Activated T-cell treated with anti-CD3 and anti-CD28 coated beads, Interleukin-2, amount 50 U/mL, for 72 hours (primary cell): ENCODE measurements around the gene CDHR1. TPM values are rescaled to one million over a fixed set of nuclear protein-coding genes. Genes with fewer than 3 reads are reported as not detected.

ENCODE experiments used
- ATAC-seq, 2 donors: fragments of 150-1000 bp; cut with Tn5 transposase; replicated peaks in 1 of 2; 2 replicates each; pipeline ENCODE4 v1.10.0; 2021; ENCODE audit warnings: moderate library complexity in 2 of 2, mild to moderate bottlenecking in 1 of 2
- DNase-seq, 2 donors: peaks; one replicate each; pipeline ENCODE4 v3.0.0; 2021 to 2022; ENCODE audit warnings: mixed read lengths in 1 of 2
- H3K27ac Mint-ChIP-seq: one replicate; pipeline ENCODE4 v1.8.0; 2022; ENCODE audit warnings: mild to moderate bottlenecking, moderate library complexity, mixed read lengths
- H3K27me3 Mint-ChIP-seq: one replicate; pipeline ENCODE4 v1.8.0; 2022; ENCODE audit warnings: low read depth, mixed read lengths
- H3K36me3 Mint-ChIP-seq, 2 donors: one replicate each; pipeline ENCODE4 v1.8.0; 2022; ENCODE audit warnings: mixed read lengths in 2 of 2, mild to moderate bottlenecking in 1 of 2; ENCODE audit not compliant: insufficient read depth in 2 of 2
- H3K4me1 Mint-ChIP-seq: one replicate; pipeline ENCODE4 v1.8.0; 2022; ENCODE audit warnings: low read depth, mixed read lengths
- H3K4me3 Mint-ChIP-seq, 2 donors: one replicate each; pipeline ENCODE4 v1.8.0; 2022; ENCODE audit warnings: mild to moderate bottlenecking in 2 of 2, mixed read lengths in 2 of 2, moderate library complexity in 2 of 2
- H3K9me3 Mint-ChIP-seq, 2 donors: one replicate each; pipeline ENCODE4 v1.8.0; 2022; ENCODE audit warnings: mixed read lengths in 2 of 2
- total RNA-seq, 2 donors: library from RNA; stranded (reverse); gene quantifications; one replicate each; pipeline ENCODE4 v1.2.3, GENCODE V29; 2022

CDHR1 gene
- total RNA-seq, 2 donors from 2014 or later: 0.36 to 2.2 TPM

DNA sequence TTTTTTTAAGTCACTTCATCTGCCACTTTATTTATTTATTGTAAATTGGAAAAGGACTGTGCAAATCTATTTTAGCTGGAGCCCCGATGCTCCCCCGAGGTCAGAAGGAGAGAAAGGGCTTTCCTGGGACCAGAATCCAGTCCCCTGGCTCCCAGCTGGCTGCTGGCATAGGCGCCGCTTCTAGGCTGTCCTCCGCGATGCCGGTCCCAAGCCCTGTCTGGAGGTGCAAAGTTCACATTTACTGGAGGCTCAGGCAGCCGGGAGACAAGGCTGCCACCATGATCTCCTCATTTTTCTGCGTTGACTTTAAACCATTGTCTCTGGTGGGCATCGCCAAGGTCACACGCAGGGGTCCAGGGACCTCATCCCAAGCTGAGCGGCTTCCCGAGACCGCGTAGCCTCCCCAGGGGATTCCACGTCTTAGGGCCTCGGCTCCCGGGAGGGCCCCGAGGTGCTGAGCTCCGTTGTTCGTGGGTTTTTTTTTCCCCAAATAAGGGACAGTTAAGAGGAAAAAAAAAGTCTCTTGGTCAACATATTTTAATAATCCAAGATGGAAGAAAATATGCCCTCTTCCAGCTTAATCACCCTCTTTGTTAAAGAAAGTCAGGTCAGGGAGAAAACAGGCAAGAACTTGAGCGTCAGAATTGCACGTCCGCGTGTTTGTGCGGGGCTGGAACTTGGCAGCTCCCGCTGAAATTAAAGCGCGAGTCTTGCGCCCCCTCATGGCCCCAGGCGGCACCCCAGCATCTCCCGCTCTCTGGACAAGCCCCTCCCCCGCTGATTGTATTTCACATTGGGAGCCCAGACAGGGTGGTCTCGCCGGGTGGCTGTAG is 62.4 kb downstream of the CDHR1 start:
- Mint-ChIP-seq H3K4me3 (peak overlapping the region in 1 of 2 donors; percentile 27), H3K9me3 (no peaks in the 10 kb centered on the region), H3K4me1 (peaks cover 8% of the 10 kb centered on the region), H3K36me3 (no peaks in the 10 kb centered on the region), H3K27ac (no peak overlapping the region), H3K27me3 (peaks cover 13% of the 10 kb centered on the region)
- DNase-seq (peak; percentile 55 to 58), ATAC-seq (peak; percentile 59 to 63)

DNA sequence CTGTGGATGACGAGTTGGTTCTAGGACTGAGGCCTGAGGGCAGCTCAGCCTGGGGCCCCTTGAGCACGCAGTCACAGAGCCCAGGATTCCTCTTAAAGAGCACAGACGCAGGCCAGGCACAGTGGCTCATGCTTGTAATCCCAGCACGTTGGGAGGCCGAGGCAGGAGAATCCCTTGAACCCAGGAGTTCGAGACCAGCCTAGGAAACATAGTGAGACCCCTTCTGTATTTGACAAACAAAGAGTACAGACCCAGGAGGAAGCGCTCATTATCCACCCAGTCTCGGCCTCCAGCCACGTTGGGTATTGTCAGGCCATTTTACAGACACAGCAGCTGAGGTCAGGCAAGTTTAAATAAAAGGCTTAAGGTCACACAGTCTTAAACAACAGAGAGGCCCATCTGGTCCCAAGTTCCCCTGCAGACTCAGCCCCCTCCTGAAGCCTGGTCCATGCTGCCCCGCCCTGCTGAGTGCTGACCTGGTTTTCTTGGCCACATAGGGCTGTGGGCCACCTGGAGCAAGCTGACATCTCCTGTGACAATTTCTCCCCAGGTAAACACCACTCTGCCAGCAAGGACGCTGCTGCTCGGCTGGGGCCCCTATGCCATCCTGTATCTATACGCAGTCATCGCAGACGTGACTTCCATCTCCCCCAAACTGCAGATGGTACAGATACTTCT is 63.1 kb downstream of the CDHR1 start:
- ATAC-seq (no peak), DNase-seq (no peak)
- Mint-ChIP-seq H3K9me3 (no peaks in the 10 kb centered on the region), H3K4me1 (peaks cover 8% of the 10 kb centered on the region), H3K4me3 (peak overlapping the region in 1 of 2 donors; percentile 27), H3K27ac (no peak overlapping the region), H3K27me3 (peaks cover 16% of the 10 kb centered on the region), H3K36me3 (no peaks in the 10 kb centered on the region)

DNA sequence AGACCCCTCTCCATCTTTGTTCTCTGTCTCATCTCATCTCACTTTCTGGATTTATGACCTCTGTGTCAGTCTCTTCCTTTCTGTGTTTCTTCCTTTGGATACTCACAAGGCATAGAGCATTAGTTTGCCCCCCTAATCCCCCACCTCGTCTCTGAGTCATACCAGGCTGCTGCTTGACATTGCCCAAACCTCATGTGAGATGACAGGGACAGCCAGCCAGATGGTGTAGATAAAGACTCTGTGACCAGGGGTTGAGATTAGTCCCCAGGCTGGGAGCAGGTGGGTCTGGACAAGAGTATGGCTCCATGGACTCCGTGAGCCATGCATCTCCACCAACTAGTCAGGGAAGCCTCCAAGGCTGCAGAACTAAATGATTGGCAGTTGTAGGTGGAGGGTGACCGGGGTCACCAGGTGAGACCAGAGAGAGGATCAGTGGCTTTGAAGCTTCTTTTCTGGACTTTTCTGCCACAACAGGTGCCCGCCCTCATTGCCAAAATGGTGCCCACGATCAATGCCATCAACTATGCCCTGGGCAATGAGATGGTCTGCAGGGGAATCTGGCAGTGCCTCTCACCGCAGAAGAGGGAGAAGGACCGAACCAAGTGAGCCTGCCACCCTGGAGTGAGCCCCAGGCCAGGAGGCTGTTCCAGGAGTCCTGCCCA is 63.8 kb downstream of the CDHR1 start:
- ATAC-seq: no peak
- H3K4me3 Mint-ChIP-seq: no peak overlapping the region
- no peak for DNase-seq

DNA sequence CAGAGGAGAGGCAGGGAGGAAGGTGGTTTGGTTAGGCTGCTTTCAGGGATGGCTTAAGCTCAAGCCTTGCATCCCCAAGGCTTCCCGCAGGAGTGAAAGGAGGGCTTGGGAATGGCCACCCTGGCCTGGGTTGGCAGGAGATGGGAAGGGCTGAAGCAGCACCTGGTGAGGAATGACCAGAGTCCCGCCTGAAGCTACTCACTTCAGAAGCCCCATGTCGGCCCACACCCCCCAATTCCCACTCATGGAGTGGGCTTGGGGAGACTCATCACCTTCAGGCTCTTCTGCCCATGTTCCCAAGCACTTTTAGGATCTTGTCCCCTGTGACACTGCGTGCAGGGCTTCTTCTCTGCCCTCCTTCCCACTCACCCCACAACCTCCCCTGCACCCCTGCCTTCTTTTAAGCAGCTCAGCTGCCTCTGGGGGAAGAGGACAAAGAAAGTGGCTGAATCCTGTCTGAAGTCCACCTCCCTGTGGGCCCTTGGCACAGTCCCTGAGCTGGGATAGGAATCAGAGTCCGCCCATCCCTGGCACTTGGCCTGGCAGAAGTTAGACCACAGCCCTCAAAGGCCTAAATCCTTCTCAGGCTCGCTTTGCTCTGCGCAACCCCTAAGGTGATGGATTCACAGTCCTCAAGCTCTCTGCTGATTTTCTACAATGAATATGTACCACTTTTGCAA is 67.0 kb downstream of the CDHR1 start:
- DNase-seq: no peak
- no peaks in the 10 kb centered on the region for H3K36me3 Mint-ChIP-seq
- peaks cover 17% of the 10 kb centered on the region for H3K4me1 Mint-ChIP-seq
- no peak overlapping the region for H3K27ac Mint-ChIP-seq
- no peak overlapping the region for H3K4me3 Mint-ChIP-seq
- ATAC-seq: no peak
- H3K27me3 Mint-ChIP-seq: peaks cover 48% of the 10 kb centered on the region
- H3K9me3 Mint-ChIP-seq: no peaks in the 10 kb centered on the region

More for the DNA sequence above, 63.8 kb downstream of the CDHR1 start:
- Mint-ChIP-seq H3K4me1 (peaks cover 8% of the 10 kb centered on the region), H3K27ac (no peak overlapping the region), H3K9me3 (no peaks in the 10 kb centered on the region), H3K27me3 (peaks cover 22% of the 10 kb centered on the region), H3K36me3 (no peaks in the 10 kb centered on the region)

GRCh38 chr10:84262190-84262956 is 68.0 kb downstream of the CDHR1 start:
- Mint-ChIP-seq H3K9me3 (no peaks in the 10 kb centered on the region), H3K27me3 (peaks cover 48% of the 10 kb centered on the region), H3K36me3 (no peaks in the 10 kb centered on the region), H3K4me3 (no peak overlapping the region), H3K27ac (no peak overlapping the region), H3K4me1 (peaks cover 14% of the 10 kb centered on the region)
- no peak for DNase-seq
- ATAC-seq: no peak

DNA sequence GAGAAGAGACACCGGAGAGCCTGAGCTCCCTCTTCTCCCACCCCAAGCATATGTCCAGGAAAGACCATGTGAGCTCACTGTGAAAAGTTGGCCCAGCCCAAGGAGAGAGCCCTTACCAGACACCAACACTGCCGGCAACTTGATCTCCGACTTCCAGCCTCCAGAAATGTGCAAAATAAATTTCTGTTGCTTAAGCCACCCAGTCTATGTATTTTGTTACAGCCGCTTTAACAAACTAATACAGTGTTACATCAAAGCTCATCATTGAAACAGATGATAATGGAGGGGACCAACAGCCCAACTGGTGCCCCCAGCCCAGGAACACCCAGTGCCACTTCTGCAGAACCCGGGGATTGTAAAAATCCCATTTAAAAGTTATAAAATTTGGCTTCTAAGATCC is 69.4 kb downstream of the CDHR1 start:
- H3K27ac Mint-ChIP-seq: no peak overlapping the region
- ATAC-seq: no peak
- no peaks in the 10 kb centered on the region for H3K36me3 Mint-ChIP-seq
- H3K4me1 Mint-ChIP-seq: peaks cover 23% of the 10 kb centered on the region
- H3K9me3 Mint-ChIP-seq: no peaks in the 10 kb centered on the region
- peaks cover 58% of the 10 kb centered on the region for H3K27me3 Mint-ChIP-seq
- no peak overlapping the region for H3K4me3 Mint-ChIP-seq
- no peak for DNase-seq

DNA sequence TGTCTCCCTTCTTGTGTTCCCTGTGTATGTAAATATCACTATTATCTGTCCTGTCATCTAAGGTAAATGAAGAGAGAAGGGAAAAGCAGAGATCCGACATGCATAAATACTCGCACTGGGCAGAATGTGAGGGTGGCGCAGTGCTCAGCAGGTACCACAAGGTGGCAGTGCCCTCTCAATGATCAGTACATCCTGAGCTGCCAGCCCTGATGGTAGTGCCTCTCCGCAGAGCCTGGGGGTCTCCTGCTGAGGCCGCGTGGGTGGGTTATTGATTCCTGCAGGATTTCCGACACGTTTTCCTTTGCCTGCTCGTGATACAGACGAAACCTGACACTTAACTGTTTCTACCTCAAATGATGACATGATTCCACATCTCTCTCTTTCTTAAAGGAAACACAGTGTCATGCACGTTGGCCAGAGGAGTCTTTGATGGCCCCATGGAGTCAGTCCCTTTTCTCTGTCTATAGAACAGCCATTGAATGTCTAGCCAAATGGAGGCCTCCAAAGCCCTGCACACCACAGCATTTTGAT is 70.3 kb downstream of the CDHR1 start:
- Mint-ChIP-seq H3K27ac (no peak overlapping the region), H3K4me3 (no peak overlapping the region), H3K27me3 (peaks cover 66% of the 10 kb centered on the region), H3K9me3 (no peaks in the 10 kb centered on the region), H3K4me1 (peaks cover 30% of the 10 kb centered on the region), H3K36me3 (no peaks in the 10 kb centered on the region)
- ATAC-seq: peak; percentile 78 to 87
- DNase-seq: peak; percentile 71 to 75

- ATAC-seq: no peak
- no peak overlapping the region for H3K4me3 Mint-ChIP-seq
- H3K9me3 Mint-ChIP-seq: no peaks in the 10 kb centered on the region
- H3K27me3 Mint-ChIP-seq: peaks cover 59% of the 10 kb centered on the region
- no peak overlapping the region for H3K27ac Mint-ChIP-seq
- DNase-seq: no peak
- no peaks in the 10 kb centered on the region for H3K36me3 Mint-ChIP-seq
- H3K4me1 Mint-ChIP-seq: peaks cover 35% of the 10 kb centered on the region
These were observed 71.1 kb downstream of the CDHR1 start for GRCh38 chr10:84265418-84265817.

- peak; percentile 90 to 95 for ATAC-seq
- H3K27ac Mint-ChIP-seq: peak overlapping the region; percentile 88
- H3K36me3 Mint-ChIP-seq: no peaks in the 10 kb centered on the region
- DNase-seq: peak; percentile 85 to 90
- H3K4me1 Mint-ChIP-seq: peaks cover 39% of the 10 kb centered on the region
- H3K9me3 Mint-ChIP-seq: no peaks in the 10 kb centered on the region
- peaks cover 50% of the 10 kb centered on the region for H3K27me3 Mint-ChIP-seq
- peak overlapping the region in 1 of 2 donors; percentile 45 for H3K4me3 Mint-ChIP-seq
These were observed 73.3 kb downstream of the CDHR1 start for GRCh38 chr10:84267503-84268126.

GRCh38 chr10:84269162-84269561 is 74.8 kb downstream of the CDHR1 start:
- H3K27me3 Mint-ChIP-seq: peaks cover 36% of the 10 kb centered on the region
- no peak for DNase-seq
- H3K4me1 Mint-ChIP-seq: peaks cover 39% of the 10 kb centered on the region
- no peak for ATAC-seq
- H3K27ac Mint-ChIP-seq: no peak overlapping the region
- H3K36me3 Mint-ChIP-seq: no peaks in the 10 kb centered on the region
- no peak overlapping the region for H3K4me3 Mint-ChIP-seq
- no peaks in the 10 kb centered on the region for H3K9me3 Mint-ChIP-seq
